Measurements from ENCODE around the gene IST1.
"Not testable (repeated sequence)": the region's sequence is repeated elsewhere in the genome, so short reads cannot be mapped to it uniquely, and the experiment has no call there.

IST1 gene

GRCh38 chr16:71859762-71860521 is 35.4 kb upstream of the IST1 start:
- Mint-ChIP-seq H3K4me3 (no peak overlapping the region), H3K27ac (no peak overlapping the region), H3K9me3 (no peaks in the 10 kb centered on the region), H3K4me1 (peaks cover 5% of the 10 kb centered on the region), H3K27me3 (ENCODE audit: low read depth) (no peaks in the 10 kb centered on the region), H3K36me3 (ENCODE audit: low read depth) (peaks cover 51% of the 10 kb centered on the region)
- TF ChIP-seq, protein P1, sequence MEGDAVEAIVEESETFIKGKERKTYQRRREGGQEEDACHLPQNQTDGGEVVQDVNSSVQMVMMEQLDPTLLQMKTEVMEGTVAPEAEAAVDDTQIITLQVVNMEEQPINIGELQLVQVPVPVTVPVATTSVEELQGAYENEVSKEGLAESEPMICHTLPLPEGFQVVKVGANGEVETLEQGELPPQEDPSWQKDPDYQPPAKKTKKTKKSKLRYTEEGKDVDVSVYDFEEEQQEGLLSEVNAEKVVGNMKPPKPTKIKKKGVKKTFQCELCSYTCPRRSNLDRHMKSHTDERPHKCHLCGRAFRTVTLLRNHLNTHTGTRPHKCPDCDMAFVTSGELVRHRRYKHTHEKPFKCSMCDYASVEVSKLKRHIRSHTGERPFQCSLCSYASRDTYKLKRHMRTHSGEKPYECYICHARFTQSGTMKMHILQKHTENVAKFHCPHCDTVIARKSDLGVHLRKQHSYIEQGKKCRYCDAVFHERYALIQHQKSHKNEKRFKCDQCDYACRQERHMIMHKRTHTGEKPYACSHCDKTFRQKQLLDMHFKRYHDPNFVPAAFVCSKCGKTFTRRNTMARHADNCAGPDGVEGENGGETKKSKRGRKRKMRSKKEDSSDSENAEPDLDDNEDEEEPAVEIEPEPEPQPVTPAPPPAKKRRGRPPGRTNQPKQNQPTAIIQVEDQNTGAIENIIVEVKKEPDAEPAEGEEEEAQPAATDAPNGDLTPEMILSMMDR (IDR thresholded peaks at IDR 0.05; ENCODE audit: unreplicated experiment in 3 of 3) = no peak

GRCh38 chr16:71863995-71864394 is 31.3 kb upstream of the IST1 start:
- no peak overlapping the region for H3K27ac Mint-ChIP-seq
- peaks cover 3% of the 10 kb centered on the region for H3K4me1 Mint-ChIP-seq
- H3K36me3 Mint-ChIP-seq (ENCODE audit: low read depth) = peaks cover 65% of the 10 kb centered on the region
- no peak overlapping the region for H3K4me3 Mint-ChIP-seq
- no peaks in the 10 kb centered on the region for H3K9me3 Mint-ChIP-seq
- TF ChIP-seq, protein P1 (IDR thresholded peaks at IDR 0.05; ENCODE audit: unreplicated experiment in 3 of 3) = no peak
- H3K27me3 Mint-ChIP-seq (ENCODE audit: low read depth) = no peaks in the 10 kb centered on the region

GRCh38 chr16:71865173-71865863 is 30.0 kb upstream of the IST1 start:
- H3K9me3 Mint-ChIP-seq = no peaks in the 10 kb centered on the region

GRCh38 chr16:71867175-71867574 is 28.2 kb upstream of the IST1 start:
- not testable (repeated sequence) for H3K4me1 Mint-ChIP-seq; H3K27ac Mint-ChIP-seq; H3K27me3 Mint-ChIP-seq (ENCODE audit: low read depth); H3K4me3 Mint-ChIP-seq; H3K9me3 Mint-ChIP-seq
- H3K36me3 Mint-ChIP-seq (ENCODE audit: low read depth) = peaks cover 66% of the 10 kb centered on the region

More at GRCh38 chr16:71865173-71865863, 30.0 kb upstream of the IST1 start:
- H3K36me3 Mint-ChIP-seq (ENCODE audit: low read depth) = peaks cover 67% of the 10 kb centered on the region
- no peak overlapping the region for H3K4me3 Mint-ChIP-seq
- H3K4me1 Mint-ChIP-seq = no peaks in the 10 kb centered on the region
- TF ChIP-seq, protein P1 (IDR thresholded peaks at IDR 0.05; ENCODE audit: unreplicated experiment in 3 of 3) = no peak
- H3K27me3 Mint-ChIP-seq (ENCODE audit: low read depth) = no peaks in the 10 kb centered on the region
- no peak overlapping the region for H3K27ac Mint-ChIP-seq

GRCh38 chr16:71867939-71868338 is 27.4 kb upstream of the IST1 start:
- Mint-ChIP-seq H3K27me3 (ENCODE audit: low read depth) (no peaks in the 10 kb centered on the region), H3K4me1 (no peaks in the 10 kb centered on the region), H3K36me3 (ENCODE audit: low read depth) (peaks cover 61% of the 10 kb centered on the region), H3K9me3 (no peaks in the 10 kb centered on the region), H3K27ac (no peak overlapping the region), H3K4me3 (no peak overlapping the region)
- TF ChIP-seq, protein P1 (IDR thresholded peaks at IDR 0.05; ENCODE audit: unreplicated experiment in 3 of 3) = no peak

- Mint-ChIP-seq H3K27me3 (ENCODE audit: low read depth) (no peaks in the 10 kb centered on the region), H3K4me1 (no peaks in the 10 kb centered on the region)
These were observed 26.2 kb upstream of the IST1 start for GRCh38 chr16:71869089-71869488.

More at GRCh38 chr16:71869089-71869488, 26.2 kb upstream of the IST1 start:
- Mint-ChIP-seq H3K9me3 (no peaks in the 10 kb centered on the region), H3K36me3 (ENCODE audit: low read depth) (peaks cover 57% of the 10 kb centered on the region), H3K4me3 (no peak overlapping the region), H3K27ac (no peak overlapping the region)
- TF ChIP-seq, protein P1 (IDR thresholded peaks at IDR 0.05; ENCODE audit: unreplicated experiment in 3 of 3) = no peak
